CD1c-positive myeloid dendritic cell (primary cell): ENCODE results near the gene FGF2.
"Not testable (repeated sequence)": the region's sequence is repeated elsewhere in the genome, so short reads cannot be mapped to it uniquely, and the experiment has no call there.

Experiments used
- DNase-seq: peaks from one replicate; pipeline ENCODE4 v3.0.0-alpha.2; 2016; ENCODE audit errors: extremely low spot score

The FGF2 gene

DNA sequence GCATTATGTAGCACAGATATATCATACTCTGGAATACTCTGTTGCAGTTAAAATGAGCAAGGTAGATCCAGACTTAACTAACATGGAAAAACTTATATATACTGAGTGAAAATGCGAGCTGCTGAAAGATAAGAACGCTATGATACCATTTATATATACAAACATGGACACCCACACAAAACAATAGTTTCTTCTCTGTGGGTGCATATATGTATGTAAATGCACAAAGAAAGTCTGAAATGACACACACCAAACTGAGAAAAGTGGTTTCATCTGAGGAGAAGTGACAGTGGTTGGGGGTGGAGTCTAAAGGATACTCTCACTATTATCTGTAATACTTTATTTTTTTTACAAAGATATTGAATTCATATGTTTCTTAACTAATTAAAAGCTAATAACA is 12.2 kb upstream of the FGF2 start:
- DNase-seq, result no peak

GRCh38 chr4:122815248-122815647 is 11.4 kb upstream of the FGF2 start:
- DNase-seq, result no peak

GRCh38 chr4:122816476-122816875 is 10.2 kb upstream of the FGF2 start:
- no peak for DNase-seq

DNA sequence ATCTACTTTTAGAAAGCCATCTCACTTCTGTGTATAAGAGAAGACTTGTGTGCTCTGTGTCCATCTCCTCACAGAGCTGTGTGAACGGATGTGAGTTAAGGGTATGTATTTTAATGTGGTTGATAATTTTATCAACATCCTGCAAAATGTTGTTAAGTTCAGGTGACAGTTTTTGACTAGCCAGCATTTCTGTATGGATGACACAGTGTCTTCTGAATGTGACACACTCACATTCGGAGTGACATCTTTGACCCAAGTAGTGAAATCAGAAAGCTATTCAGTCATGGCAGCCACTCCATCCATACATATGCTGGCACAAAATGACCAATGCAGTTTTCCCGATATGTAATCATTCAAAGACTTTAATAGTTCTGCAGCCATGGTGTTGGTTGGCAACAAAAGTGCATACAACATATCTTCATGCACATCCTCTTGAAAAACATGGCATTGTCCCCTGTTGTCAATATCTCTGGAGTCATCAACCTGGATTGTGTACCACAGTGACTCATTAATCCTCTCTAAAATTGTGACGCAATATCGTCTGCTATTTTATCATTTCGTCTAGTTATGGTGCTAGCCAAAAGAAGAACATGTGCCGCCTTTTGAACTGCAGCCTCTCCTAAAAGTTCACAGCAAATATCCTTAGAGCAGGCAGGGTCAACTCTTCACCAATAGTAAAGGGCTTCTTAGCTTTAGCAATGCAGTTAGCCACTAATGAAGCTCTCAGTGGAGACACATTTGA is 6.8 kb upstream of the FGF2 start:
- no peak for DNase-seq

DNA sequence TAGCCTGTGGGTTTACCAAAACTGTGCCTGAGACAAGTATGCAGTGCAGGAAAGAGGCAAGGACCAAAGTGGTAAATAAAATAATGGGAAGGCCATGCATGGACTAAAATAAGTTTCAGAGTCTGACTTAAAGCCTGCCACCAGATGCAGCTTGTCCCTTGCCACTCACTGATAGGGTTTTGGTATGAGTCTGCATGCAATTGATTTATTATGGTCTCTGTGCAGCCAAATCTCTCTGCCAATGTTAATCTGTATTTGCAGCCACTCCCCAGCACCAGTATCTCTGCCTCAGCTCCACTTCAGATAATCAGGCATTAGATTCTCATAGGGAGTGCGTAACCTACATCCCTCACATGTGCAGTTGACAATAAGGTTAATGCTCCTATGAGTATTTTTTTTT is 5.5 kb upstream of the FGF2 start:
- DNase-seq, result no peak

DNA sequence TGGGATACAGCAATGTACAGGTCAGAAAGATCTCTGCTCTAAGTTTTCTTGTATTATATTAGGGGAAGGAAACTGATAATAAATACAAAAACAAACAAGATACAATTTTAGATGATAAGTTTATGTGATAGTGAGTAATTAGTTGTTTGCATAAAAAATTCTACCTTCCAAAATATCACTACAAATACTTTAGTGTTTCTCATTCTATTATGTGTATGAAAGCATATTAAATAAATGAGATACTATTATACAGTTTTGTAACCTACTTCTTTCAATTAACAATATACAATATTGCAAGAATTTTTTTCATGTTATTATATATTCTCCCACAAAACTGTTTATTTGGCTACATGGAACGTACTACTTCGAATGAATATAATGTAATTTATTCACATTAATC is 4.2 kb upstream of the FGF2 start:
- DNase-seq, result no peak

DNA sequence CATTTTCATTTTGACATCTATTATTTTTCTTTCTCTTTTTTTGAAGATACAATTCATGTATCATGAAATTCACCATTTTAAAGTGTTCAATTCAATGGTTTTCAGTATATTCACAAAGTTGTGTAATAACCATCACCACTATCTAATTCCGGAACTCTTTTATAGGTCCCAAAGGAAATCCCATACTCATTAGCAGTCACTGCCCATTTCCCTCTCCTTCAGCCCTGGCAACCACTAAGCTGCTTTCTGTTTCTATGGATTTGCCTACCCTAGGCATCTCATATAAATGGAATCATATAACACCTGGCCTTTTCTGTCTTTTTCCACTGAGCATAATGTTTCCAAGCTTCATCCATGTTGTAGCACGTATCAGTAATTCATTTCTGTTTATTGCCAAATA is 3.2 kb upstream of the FGF2 start:
- no peak for DNase-seq

DNA sequence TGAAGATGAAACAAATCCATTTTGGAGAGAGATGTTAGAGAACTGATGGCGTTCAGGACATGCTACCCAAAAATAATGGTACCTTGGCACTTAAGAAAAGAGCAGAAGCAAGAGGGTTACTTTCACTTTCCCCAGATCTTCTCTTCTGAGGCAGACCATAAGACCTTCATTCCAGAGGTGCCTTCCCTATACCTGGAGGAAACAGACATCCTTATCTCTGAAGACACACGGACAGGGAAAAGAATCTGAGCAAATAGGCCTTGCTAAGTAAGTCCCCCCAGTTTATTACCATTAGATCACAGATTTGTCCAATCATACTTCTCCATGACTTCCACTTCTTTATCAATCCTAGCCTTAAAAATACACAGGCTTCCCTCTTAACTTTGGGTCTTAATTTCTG is 2.0 kb upstream of the FGF2 start:
- DNase-seq, result no peak

DNA sequence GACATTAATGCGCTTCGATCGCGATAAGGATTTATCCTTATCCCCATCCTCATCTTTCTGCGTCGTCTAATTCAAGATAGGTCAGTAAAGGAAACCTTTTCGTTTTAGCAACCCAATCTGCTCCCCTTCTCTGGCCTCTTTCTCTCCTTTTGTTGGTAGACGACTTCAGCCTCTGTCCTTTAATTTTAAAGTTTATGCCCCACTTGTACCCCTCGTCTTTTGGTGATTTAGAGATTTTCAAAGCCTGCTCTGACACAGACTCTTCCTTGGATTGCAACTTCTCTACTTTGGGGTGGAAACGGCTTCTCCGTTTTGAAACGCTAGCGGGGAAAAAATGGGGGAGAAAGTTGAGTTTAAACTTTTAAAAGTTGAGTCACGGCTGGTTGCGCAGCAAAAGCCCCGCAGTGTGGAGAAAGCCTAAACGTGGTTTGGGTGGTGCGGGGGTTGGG is 528 bp upstream of the FGF2 start:
- DNase-seq, result no peak

DNA sequence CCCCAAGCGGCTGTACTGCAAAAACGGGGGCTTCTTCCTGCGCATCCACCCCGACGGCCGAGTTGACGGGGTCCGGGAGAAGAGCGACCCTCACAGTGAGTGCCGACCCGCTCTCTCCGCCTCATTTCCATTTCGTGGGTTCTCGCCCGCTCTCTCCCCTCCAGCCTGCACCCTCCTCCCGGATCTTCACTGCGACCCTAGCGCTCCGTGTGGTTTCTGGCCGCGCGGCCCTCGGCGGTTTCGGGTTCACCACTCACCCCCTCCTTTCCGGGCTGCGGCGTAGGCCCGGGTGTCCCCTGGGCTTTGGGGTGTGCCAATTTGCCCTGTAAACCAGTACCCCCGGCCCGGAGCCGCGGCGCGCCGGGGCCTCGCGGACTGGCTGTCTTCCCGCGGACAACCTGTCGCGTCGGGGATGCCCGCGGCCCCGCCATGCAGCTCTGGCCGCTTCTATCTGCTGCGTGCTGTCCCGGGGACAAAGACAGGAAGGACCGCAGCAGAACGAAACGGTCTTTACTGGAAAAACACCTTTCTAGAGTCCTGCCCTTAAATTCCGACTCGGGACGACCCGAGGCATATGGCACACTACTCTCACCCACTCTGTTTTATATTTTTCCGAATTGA is 737 bp downstream of the FGF2 start:
- no peak for DNase-seq

DNA sequence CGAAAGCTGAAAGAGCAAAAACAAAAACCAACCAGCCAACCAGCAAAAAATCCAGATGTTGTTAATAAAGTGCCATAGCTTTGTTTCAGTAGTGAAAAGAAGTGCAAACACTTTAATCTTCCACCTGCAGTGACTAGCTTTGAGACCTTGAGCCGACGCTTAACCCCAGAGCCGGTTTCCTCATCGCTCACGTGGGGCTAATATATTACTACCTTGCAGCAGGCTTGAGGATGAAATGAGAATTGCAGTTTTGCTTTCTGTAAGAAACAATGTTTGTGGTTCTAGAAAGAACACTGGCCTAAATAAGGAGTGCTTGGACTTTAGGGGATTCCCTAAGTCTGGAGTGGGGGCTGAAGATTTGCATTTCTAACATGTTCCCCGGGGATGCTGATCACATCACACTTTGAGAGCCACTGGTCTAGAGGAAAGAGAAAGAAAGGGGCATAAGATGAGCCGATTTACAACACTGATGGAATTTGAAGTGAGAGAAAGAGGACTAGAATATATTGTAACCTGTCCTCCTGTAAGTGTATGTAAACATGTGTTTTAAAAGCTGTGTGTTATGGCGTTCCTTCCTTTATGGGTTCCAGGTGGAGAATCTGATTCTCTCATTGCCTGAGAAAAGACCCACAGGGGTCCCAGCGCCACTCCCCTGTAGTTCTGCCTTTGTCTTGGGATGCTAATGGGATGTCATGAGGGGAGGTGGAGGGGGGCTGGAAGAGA is 1.4 kb downstream of the FGF2 start:
- peak; percentile 32 for DNase-seq

DNA sequence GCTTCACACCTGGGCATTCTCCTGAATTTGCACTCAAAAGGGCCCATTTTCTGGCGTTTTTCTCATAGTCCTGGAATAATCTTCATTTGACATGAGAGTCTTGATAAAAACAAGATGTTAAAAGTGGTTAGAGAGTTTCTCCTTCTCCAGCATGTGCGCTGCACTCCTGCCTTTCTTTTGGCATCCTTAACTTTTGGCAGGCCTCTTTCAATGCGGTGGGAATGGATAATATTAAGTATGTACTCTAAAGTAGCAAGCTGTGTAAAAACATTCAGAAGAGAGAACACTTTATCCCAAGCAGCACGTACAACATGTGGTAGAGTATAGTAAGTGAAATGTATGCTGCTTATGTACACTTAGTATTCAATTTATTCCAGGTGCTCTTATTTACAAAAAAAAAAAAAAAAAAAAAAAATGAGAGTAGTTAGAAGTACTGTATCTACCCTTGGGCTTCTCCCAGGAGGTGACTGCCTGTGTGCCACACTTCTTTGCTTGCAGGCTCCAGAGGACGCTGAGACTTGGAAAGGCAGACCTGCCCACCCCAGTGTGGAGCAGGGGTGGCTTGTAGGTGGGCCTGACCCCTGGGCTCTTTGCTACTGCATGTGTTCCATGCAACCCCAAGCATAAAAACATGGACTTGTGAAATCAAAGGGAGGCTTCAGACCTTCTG is 3.9 kb downstream of the FGF2 start:
- DNase-seq, result no peak

DNA sequence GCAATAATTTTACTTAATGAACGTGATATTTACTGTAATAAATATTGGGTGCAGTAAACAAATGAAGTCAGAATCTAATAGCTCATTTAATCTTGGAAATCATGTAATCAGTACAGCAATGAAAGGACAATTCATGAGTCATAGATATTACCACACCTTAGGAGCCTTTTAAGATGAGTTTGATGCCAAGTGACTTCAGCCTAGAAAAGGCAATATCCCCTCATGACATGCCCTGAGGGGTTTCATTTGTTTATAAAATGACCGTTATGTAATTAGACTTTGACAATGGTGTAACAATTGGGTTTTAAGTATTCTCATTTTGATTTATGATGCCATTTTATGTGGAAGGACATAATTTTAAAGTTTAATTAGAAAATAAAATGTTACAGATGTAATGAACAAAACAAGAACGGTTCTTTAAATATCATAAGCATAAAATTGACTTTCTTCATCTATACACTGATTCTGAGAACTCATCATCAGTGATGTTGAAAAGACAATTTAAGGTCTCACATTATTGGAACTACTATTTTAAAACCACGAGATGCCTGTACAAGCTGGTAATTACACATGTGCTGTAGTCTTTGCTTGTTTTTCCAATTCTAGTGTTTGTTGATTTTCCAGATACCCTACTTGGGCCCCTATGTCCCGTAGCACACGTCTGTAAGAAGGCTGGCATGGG is 5.0 kb downstream of the FGF2 start:
- no peak for DNase-seq

DNA sequence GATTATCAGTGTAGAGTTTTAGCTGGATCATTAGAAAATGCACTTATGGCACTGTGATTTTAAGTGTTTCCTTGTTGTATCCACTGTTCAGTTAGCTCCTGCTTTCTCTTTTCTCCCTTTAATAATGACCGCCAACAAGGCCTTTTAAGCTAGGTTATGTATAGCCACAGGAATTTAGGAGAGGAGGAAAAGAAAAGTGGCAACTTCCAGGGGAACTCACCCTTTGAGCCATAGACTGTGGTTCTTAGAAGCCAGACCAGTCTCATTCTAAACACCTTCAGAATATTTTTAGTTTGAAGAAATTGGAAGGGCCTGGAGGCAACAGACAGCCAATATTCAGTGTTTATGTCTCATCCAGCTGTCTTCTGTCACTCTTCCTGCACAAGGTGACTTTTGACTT is 6.1 kb downstream of the FGF2 start:
- DNase-seq, result no peak

GRCh38 chr4:122833999-122834398 is 7.4 kb downstream of the FGF2 start:
- no peak for DNase-seq

GRCh38 chr4:122836941-122837340 is 10.3 kb downstream of the FGF2 start:
- no peak for DNase-seq

- no peak for DNase-seq
Measured at GRCh38 chr4:122838034-122838433, 11.4 kb downstream of the FGF2 start.

- no peak for DNase-seq
Measured at GRCh38 chr4:122842392-122842791, 15.8 kb downstream of the FGF2 start.

- DNase-seq, result no peak
Measured at GRCh38 chr4:122842984-122843531, 16.4 kb downstream of the FGF2 start.

DNA sequence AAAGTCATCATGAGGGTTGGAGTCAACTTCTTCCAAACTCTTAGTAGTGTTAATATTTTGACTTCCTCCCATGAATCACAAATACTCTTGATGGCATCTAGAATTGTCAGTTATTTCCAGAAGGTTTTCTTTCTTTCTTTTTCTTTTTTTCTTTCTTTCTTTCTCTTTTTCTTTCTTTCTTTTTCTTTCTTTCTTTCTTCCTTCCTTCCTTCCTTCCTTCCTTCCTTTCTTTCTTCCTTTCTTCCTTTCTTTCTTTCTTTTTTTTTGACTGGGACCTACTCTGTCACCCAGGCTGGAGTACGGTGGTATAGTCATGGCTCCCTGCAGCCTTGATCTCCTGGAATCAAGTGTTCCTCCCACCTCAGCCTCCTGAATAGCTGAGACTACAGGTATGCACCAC is 17.8 kb downstream of the FGF2 start:
- not testable (repeated sequence) for DNase-seq

DNA sequence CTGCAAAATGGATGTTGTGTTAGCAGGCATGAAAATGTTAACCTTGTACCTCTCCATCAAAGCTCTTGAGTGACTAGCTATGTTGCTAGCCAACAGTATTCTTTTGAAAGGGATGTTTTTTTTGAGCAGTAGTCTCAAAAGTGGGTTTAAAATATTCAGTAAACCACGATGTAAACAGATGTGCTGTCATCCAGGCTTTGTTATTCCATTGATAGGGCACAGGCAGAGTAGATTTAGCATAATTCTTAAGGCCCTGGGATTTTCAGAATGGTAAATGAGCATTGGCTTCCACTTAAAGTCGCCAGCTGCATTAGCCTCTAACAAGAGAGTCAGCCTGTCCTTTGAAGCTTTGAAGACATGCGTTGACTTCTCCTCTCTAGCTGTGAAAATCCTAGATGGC is 18.4 kb downstream of the FGF2 start:
- no peak for DNase-seq

DNA sequence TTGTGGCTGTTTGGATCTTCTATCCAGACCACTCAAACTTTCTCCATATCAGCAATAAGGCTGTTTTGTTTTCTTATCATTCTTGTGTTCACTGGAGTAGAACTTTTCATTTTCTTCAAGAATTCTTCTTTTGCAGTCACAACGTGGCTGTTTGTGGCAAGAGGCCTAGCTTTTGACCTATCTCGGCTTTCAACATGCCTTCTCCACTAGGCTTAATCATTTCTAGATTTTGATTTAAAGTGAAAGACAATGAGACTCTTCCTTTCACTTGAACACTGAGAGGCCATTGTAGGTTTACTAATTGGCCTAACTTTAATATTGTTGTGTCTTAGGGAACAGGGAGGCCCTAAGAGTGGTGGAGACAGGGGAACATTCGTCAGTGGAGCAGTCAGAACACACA is 19.1 kb downstream of the FGF2 start:
- no peak for DNase-seq
